ENCODE results near the gene ORM1.

ORM1 gene

DNA sequence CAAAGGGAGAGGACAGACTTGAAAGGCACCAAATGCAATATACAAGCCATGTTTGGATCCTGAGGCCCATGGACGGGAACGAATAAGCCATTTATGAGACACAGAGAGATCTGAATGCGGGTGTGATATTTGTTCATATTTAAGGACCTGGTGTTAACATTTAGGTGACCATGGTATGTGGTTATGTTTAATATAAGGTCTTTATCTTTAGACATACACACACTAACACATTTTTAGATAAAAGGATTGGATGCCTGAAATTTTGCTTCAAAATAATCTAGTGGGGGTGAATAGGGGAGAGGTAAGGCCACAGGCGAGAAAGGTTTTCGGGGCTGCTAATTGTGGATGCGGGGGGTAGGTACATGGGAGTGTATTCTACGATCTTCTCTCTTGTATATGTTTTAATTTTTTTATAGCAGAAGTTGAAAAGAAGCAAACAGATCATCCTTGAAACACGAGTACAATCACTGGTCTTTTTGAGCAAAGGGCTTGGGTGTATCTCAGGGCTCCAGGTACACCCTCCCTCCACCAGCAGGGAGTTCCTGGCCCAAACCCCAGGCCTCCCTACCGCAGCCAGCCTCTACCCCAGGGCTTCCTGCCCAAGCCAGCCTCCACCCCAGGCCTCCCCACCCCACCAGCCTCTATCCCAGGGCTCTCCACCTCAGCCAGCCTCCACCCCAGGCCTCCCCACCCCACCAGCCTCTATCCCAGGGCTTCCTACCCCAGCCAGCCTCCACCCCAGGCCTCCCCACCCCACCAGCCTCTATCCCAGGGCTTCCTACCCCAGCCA is 52.7 kb downstream of the ORM1 start:
- no peak overlapping the region for H3K4me3 ChIP-seq (ENCODE audit: low read depth, low read length)

Measured in iPS-11a (cell line).